Gastrocnemius medialis (tissue), 4 donors: ENCODE measurements around the gene THAP4. TPM values are rescaled to one million over a fixed set of nuclear protein-coding genes. Genes with fewer than 3 reads are reported as not detected.

ENCODE experiments used
- ATAC-seq, 2 donors: fragments of 150-250 bp; one replicate each; pipeline ENCODE4 v1.9.1; 2016
- DNase-seq, 2 donors: peaks; one replicate each; pipeline ENCODE4 v3.0.0-alpha.2; 2019
- H3K27ac ChIP-seq, 4 donors: fragments of 200-600 bp; sonication (generic); 1 replicate in 1 of 4; 2 replicates in 3 of 4; pipeline ENCODE4 v1.5.1; 2016 to 2018; ENCODE audit warnings: mild to moderate bottlenecking in 2 of 4, moderate library complexity in 1 of 4
- H3K27me3 ChIP-seq, 3 donors: fragments of 200-600 bp; sonication (generic) in 2 of 3; 1 replicate in 1 of 3; 2 replicates in 2 of 3; pipeline versions ENCODE4 v1.5.1 to v1.6.0; 2016 to 2019; ENCODE audit warnings: mild to moderate bottlenecking in 1 of 3, moderate library complexity in 1 of 3
- H3K36me3 ChIP-seq, 2 donors: fragments of 200-600 bp; sonication (generic) in 1 of 2; one replicate each; pipeline ENCODE4 v1.5.1; 2017 to 2018
- H3K4me1 ChIP-seq, 2 donors: fragments of 200-600 bp; sonication (generic) in 1 of 2; one replicate each; pipeline ENCODE4 v1.5.1; 2016 to 2017; ENCODE audit warnings: mild to moderate bottlenecking in 2 of 2
- H3K4me3 ChIP-seq, 4 donors: fragments of 200-600 bp; sonication (generic) in 3 of 4; 1 replicate in 1 of 4; 2 replicates in 3 of 4; pipeline ENCODE4 v1.5.1; 2016 to 2019; ENCODE audit warnings: mild to moderate bottlenecking in 2 of 4
- H3K9me3 ChIP-seq, 3 donors: fragments of 200-600 bp; sonication (generic) in 2 of 3; 1 replicate in 1 of 3; 2 replicates in 2 of 3; pipeline ENCODE4 v1.5.1; 2016 to 2019
- CTCF ChIP-seq, 5 experiments: fragments of 450-650 bp in 3 of 5; fragments of 200-600 bp in 2 of 5; sonication (generic) in 2 of 5; IDR thresholded peaks in 4 of 5; conservative IDR thresholded peaks in 1 of 5; 1 replicate in 4 of 5; 2 replicates in 1 of 5; pipeline ENCODE4 v1.5.1; 2016 to 2019; ENCODE audit warnings: antibody characterized with exemption in 5 of 5, mild to moderate bottlenecking in 3 of 5, moderate library complexity in 3 of 5
- POLR2A ChIP-seq, 2 donors: fragments of 450-650 bp; IDR thresholded peaks; one replicate each; pipeline ENCODE4 v1.6.1; 2017; ENCODE audit warnings: antibody characterized with exemption in 2 of 2, mild to moderate bottlenecking in 2 of 2, moderate library complexity in 2 of 2
- in situ Hi-C, 4 donors: fragments of 200-750 bp; cut with MboI; loops; one replicate each; pipeline versions ENCODE4 v1.15.0 to v1.8.0; 2017; ENCODE audit warnings: low sequenced_read_pairs in 4 of 4
- intact Hi-C: fragments of 100-400 bp; cut with DNase I; formaldehyde crosslinking; loops from one replicate; pipeline ENCODE4 v1.15.1; 2023; ENCODE audit warnings: low total_unique reads
- total RNA-seq, 4 donors: library from RNA; depleted of rRNA; stranded (reverse); fragments of >200 nt; gene quantifications; one replicate each; pipeline versions ENCODE4 v1.1.0 to v1.2.3, GENCODE V29; 2016

The THAP4 gene
- total RNA-seq, 4 donors from 2014 or later, result 71.3 to 83.3 (median 79.9) TPM

GRCh38 chr2:241564596-241565410, 72.2 kb downstream of the THAP4 start:
- ATAC-seq (no peak), DNase-seq (no peak)
- H3K27me3 ChIP-seq, result peaks cover 0 to 6% (median 6%) of the 10 kb centered on the region in 3 donors
- H3K27ac ChIP-seq, result no peak overlapping the region
- peaks cover 0 to 4% of the 10 kb centered on the region in 2 donors for H3K4me1 ChIP-seq
- no peaks in the 10 kb centered on the region for H3K36me3 ChIP-seq
- intact Hi-C loops, result no loop called here
- in situ Hi-C loops, result no loop called here
- no peaks in the 10 kb centered on the region for H3K9me3 ChIP-seq
- no peak overlapping the region for H3K4me3 ChIP-seq
- TF ChIP-seq POLR2A (IDR thresholded peaks at IDR 0.05), result no peak
- TF ChIP-seq CTCF (IDR thresholded peaks at IDR 0.05 in 4 of 5, conservative IDR thresholded peaks at IDR 0.05 in 1 of 5), result no peak

- in situ Hi-C loops, result no loop called here
- H3K27me3 ChIP-seq, result peaks cover 0 to 11% (median 9%) of the 10 kb centered on the region in 3 donors
- no peak overlapping the region for H3K4me3 ChIP-seq
- ATAC-seq, result no peak
- no peak overlapping the region for H3K27ac ChIP-seq
- no peaks in the 10 kb centered on the region for H3K36me3 ChIP-seq
- H3K9me3 ChIP-seq, result no peaks in the 10 kb centered on the region
- no peak for DNase-seq
- H3K4me1 ChIP-seq, result peaks cover 0 to 7% of the 10 kb centered on the region in 2 donors
- intact Hi-C loops, result no loop called here
- TF ChIP-seq POLR2A (IDR thresholded peaks at IDR 0.05) (no peak), CTCF (IDR thresholded peaks at IDR 0.05 in 4 of 5, conservative IDR thresholded peaks at IDR 0.05 in 1 of 5) (no peak)
Measured at GRCh38 chr2:241563981-241564595, 72.9 kb downstream of the THAP4 start.

GRCh38 chr2:241563571-241563980, 73.4 kb downstream of the THAP4 start:
- intact Hi-C loops, result no loop called here

GRCh38 chr2:241563031-241563507, 73.9 kb downstream of the THAP4 start:
- no peaks in the 10 kb centered on the region for H3K9me3 ChIP-seq
- H3K27ac ChIP-seq, result no peak overlapping the region
- intact Hi-C loops (no loop called here), in situ Hi-C loops (no loop called here)
- no peak overlapping the region for H3K4me3 ChIP-seq
- TF ChIP-seq POLR2A (IDR thresholded peaks at IDR 0.05) (no peak), CTCF (IDR thresholded peaks at IDR 0.05 in 4 of 5, conservative IDR thresholded peaks at IDR 0.05 in 1 of 5) (no peak)
- H3K36me3 ChIP-seq, result no peaks in the 10 kb centered on the region
- ATAC-seq, result no peak
- peaks cover 0 to 7% of the 10 kb centered on the region in 2 donors for H3K4me1 ChIP-seq
- H3K27me3 ChIP-seq, result peaks cover 5 to 16% (median 16%) of the 10 kb centered on the region in 3 donors
- no peak for DNase-seq

More at GRCh38 chr2:241563571-241563980, 73.4 kb downstream of the THAP4 start:
- no peaks in the 10 kb centered on the region for H3K36me3 ChIP-seq
- no peak overlapping the region for H3K27ac ChIP-seq
- no peak for ATAC-seq
- no peak for DNase-seq
- TF ChIP-seq CTCF (IDR thresholded peaks at IDR 0.05 in 4 of 5, conservative IDR thresholded peaks at IDR 0.05 in 1 of 5) (no peak), POLR2A (IDR thresholded peaks at IDR 0.05) (no peak)
- H3K27me3 ChIP-seq, result peaks cover under 1 to 11% (median 11%) of the 10 kb centered on the region in 3 donors
- in situ Hi-C loops, result no loop called here
- H3K4me3 ChIP-seq, result no peak overlapping the region
- no peaks in the 10 kb centered on the region for H3K9me3 ChIP-seq
- peaks cover 0 to 7% of the 10 kb centered on the region in 2 donors for H3K4me1 ChIP-seq
